Endothelial cell of umbilical vein (primary cell): ENCODE results near the gene HTRA3. TPM values are rescaled to one million over a fixed set of nuclear protein-coding genes. Genes with fewer than 3 reads are reported as not detected.
A peak's percentile ranks its signal among the peaks of the same experiment; 100 is the strongest.

Source experiments
- BruUV-seq: library from RNA; stranded (reverse); fragments of 400-500 nt; replicated peaks from 2 replicates; lab custom pipeline; 2021; lab: Mats Ljungman, UMichigan
- CTCF ChIA-PET: fragments of 300-600, 350-600 bp; sonication (Branson Sonifier 250); formaldehyde crosslinking; loops from one replicate; lab custom pipeline; 2021; ENCODE audit warnings: antibody characterized with exemption, inconsistent platforms; lab: Charles Lee
- POLR2A ChIA-PET: fragments of 300-600, 350-600 bp; sonication (Branson Sonifier 250); formaldehyde crosslinking; loops from one replicate; lab custom pipeline; 2021; ENCODE audit warnings: antibody characterized with exemption, inconsistent platforms; lab: Charles Lee
- DNase-seq: peaks from one replicate; pipeline ENCODE4 v3.0.0-alpha.2; 2011; ENCODE audit warnings: low read depth, low spot score
- FAIRE-seq: peaks from 2 replicates; lab custom pipeline; 2011; peaks lifted over from hg19 to GRCh38; lab: Jason Lieb, UNC
- H2AFZ ChIP-seq: 2 replicates; pipeline ENCODE4 v1.6.0; 2012; ENCODE audit warnings: low read depth, low read length, control low read depth, inconsistent platforms
- H3K27ac ChIP-seq: 2 replicates; pipeline ENCODE4 v1.5.1; 2011; ENCODE audit warnings: low read depth, mild to moderate bottlenecking, control low read depth, low read length, moderate library complexity; ENCODE audit not compliant: insufficient read depth
- H3K27me3 ChIP-seq, 2 experiments: 2 replicates each; pipeline versions ENCODE4 v1.6.0 to v1.6.1; 2011; ENCODE audit warnings: low read length in 2 of 2, mixed read lengths in 1 of 2; ENCODE audit not compliant: control insufficient read depth in 2 of 2, insufficient read depth in 2 of 2
- H3K36me3 ChIP-seq, 2 experiments: 2 replicates in 1 of 2; 3 replicates in 1 of 2; pipeline ENCODE4 v1.5.1; 2011; ENCODE audit warnings: low read length in 2 of 2, mild to moderate bottlenecking in 1 of 2, moderate library complexity in 1 of 2; ENCODE audit not compliant: control insufficient read depth in 2 of 2, insufficient read depth in 2 of 2; ENCODE audit errors: extremely low read depth in 1 of 2
- H3K4me1 ChIP-seq: 3 replicates; pipeline ENCODE4 v1.5.1; 2011; ENCODE audit warnings: mild to moderate bottlenecking, low read length; ENCODE audit not compliant: control insufficient read depth, insufficient read depth; ENCODE audit errors: extremely low read depth
- H3K4me2 ChIP-seq: 2 replicates; pipeline ENCODE4 v1.6.1; 2011; ENCODE audit warnings: low read length, control low read depth, mixed read lengths; ENCODE audit not compliant: insufficient read depth
- H3K4me3 ChIP-seq, 3 experiments: fragments of 200-600 bp in 1 of 3; sonication (generic), shearing (Covaris generic) in 1 of 3; replicated peaks in 1 of 3; 2 replicates each; pipeline ENCODE4 v1.5.1; 2011 to 2016; ENCODE audit warnings: control low read depth in 3 of 3, low read length in 3 of 3, mild to moderate bottlenecking in 2 of 3, inconsistent platforms in 1 of 3, low read depth in 1 of 3, moderate library complexity in 1 of 3; ENCODE audit not compliant: insufficient read depth in 1 of 3
- H3K79me2 ChIP-seq: 2 replicates; pipeline ENCODE4 v1.6.0; 2012; ENCODE audit warnings: low read length, inconsistent platforms; ENCODE audit not compliant: control insufficient read depth, insufficient read depth
- H3K9ac ChIP-seq: replicated peaks from 2 replicates; pipeline ENCODE3; 2011; ENCODE audit warnings: low read length, control low read depth; ENCODE audit not compliant: insufficient read depth; ENCODE audit errors: extremely low read depth
- H3K9me1 ChIP-seq: replicated peaks from 3 replicates; pipeline ENCODE4 v1.6.0; 2011; ENCODE audit warnings: mild to moderate bottlenecking, low read length; ENCODE audit not compliant: control insufficient read depth, insufficient read depth; ENCODE audit errors: extremely low read depth
- H3K9me3 ChIP-seq: replicated peaks from 2 replicates; pipeline ENCODE4 v1.5.1; 2012; ENCODE audit warnings: low read length, inconsistent platforms; ENCODE audit not compliant: control insufficient read depth, insufficient read depth
- H4K20me1 ChIP-seq: replicated peaks from 2 replicates; pipeline ENCODE3; 2011; ENCODE audit warnings: mild to moderate bottlenecking, low read length; ENCODE audit not compliant: control insufficient read depth, insufficient read depth; ENCODE audit errors: extremely low read depth
- FOS ChIP-seq: IDR thresholded peaks from 2 replicates; pipeline ENCODE4 v1.6.1; 2011; ENCODE audit warnings: mild to moderate bottlenecking, low read length, moderate library complexity, borderline replicate concordance; ENCODE audit not compliant: insufficient read depth
- GATA2 ChIP-seq: IDR thresholded peaks from 2 replicates; pipeline ENCODE4 v1.7.0; 2011; ENCODE audit warnings: low read depth, mild to moderate bottlenecking, moderate library complexity, mixed read lengths, low read length; ENCODE audit not compliant: insufficient read length, insufficient read depth
- POLR2AphosphoS5 ChIP-seq: IDR thresholded peaks from 2 replicates; pipeline ENCODE4 v1.6.1; 2012; ENCODE audit warnings: low read depth, mild to moderate bottlenecking, control low read depth, low read length, moderate library complexity; ENCODE audit not compliant: insufficient read depth
- dilution Hi-C: fragments of 300-500 bp; cut with MboI; formaldehyde crosslinking; loops from one replicate; pipeline ENCODE4 v1.15.0; 2019; ENCODE audit warnings: low sequenced_read_pairs; ENCODE audit not compliant: extremely low pct_ligation_motif_present
- intact Hi-C: fragments of 100-400 bp; cut with micrococcal nuclease; formaldehyde crosslinking; loops from one replicate; pipeline ENCODE4 v1.10.0; 2022
- polyA plus RNA-seq, 4 experiments: library from polyadenylated mRNA; depleted of rRNA in 3 of 4; stranded (reverse) in 3 of 4; unstranded in 1 of 4; fragments of >200 nt; gene quantifications; 2 replicates each; pipeline versions ENCODE4 v1.2.1 to v1.2.3, GENCODE V29; 2011 to 2012; ENCODE audit warnings: missing spikeins in 1 of 4
- total RNA-seq: library from RNA; stranded (reverse); gene quantifications from 2 replicates; pipeline ENCODE4 v1.2.3, GENCODE V29; 2021

HTRA3 gene
- total and polyA plus RNA-seq, 2 donors (not counting 3 experiments of a cell fraction or from before 2014, with no cell fraction given): 9.0 to 12.0 TPM

- Histone ChIP-seq H3K4me1 (no peaks in the 10 kb centered on the region), H3K27ac (no peak overlapping the region), H3K9ac (no peak overlapping the region), H2AFZ (no peak overlapping the region), H4K20me1 (no peaks in the 10 kb centered on the region), H3K9me1 (no peaks in the 10 kb centered on the region), H3K4me2 (no peak overlapping the region), H3K4me3 (no peak overlapping the region), H3K27me3 (no peaks in the 10 kb centered on the region), H3K79me2 (no peaks in the 10 kb centered on the region), H3K36me3 (peaks cover 2 to 35% of the 10 kb centered on the region in 2 experiments), H3K9me3 (no peaks in the 10 kb centered on the region)
- intact Hi-C loops: no loop called here
- dilution Hi-C loops: no loop called here
- no TSS peak for BruUV-seq
- CTCF ChIA-PET: interaction anchor here (1.5 to 5.2 kb wide), 3 partner anchors 23 to 167 kb away, joined by 4 to 155 read pairs (median 7); no protein-coding TSS in a partner anchor
- DNase-seq: no peak
- peak; percentile 9 for TF ChIP-seq POLR2AphosphoS5
- no peak for TF ChIP-seq GATA2
- POLR2A ChIA-PET: interaction anchor here (0.7 to 1.2 kb wide), 2 partner anchors 159 to 265 kb away, joined by 3 to 5 read pairs; no protein-coding TSS in a partner anchor
- no peak for FAIRE-seq
Measured at GRCh38 chr4:8244001-8244757, 25.4 kb upstream of the HTRA3 start.

- no peaks in the 10 kb centered on the region for H3K4me1 ChIP-seq
- H3K27me3 ChIP-seq: no peaks in the 10 kb centered on the region
- DNase-seq: no peak
- CTCF ChIA-PET: interaction anchor here (1.4 to 5.2 kb wide), 4 partner anchors 22 to 166 kb away, joined by 4 to 155 read pairs (median 6); no protein-coding TSS in a partner anchor
- TF ChIP-seq FOS (no peak), POLR2AphosphoS5 (no peak)
- intact Hi-C loops (no loop called here), dilution Hi-C loops (no loop called here)
- H3K9ac ChIP-seq: no peak overlapping the region
- H3K79me2 ChIP-seq: no peaks in the 10 kb centered on the region
- no peak overlapping the region for H3K4me2 ChIP-seq
- H3K27ac ChIP-seq: no peak overlapping the region
- H3K9me3 ChIP-seq: no peaks in the 10 kb centered on the region
- POLR2A ChIA-PET: interaction anchor here (0.8 to 1.2 kb wide), 2 partner anchors 158 to 165 kb away, joined by 3 read pairs; no protein-coding TSS in a partner anchor
- BruUV-seq: no TSS peak
- no peaks in the 10 kb centered on the region for H3K9me1 ChIP-seq
- no peak for FAIRE-seq
- no peaks in the 10 kb centered on the region for H4K20me1 ChIP-seq
- peaks cover 2 to 27% of the 10 kb centered on the region in 2 experiments for H3K36me3 ChIP-seq
- no peak overlapping the region for H3K4me3 ChIP-seq
- no peak overlapping the region for H2AFZ ChIP-seq
Measured at GRCh38 chr4:8244931-8245460, 24.6 kb upstream of the HTRA3 start.
